Endothelial cell of umbilical vein (primary cell): ENCODE measurements around the gene STK32C. TPM values are rescaled to one million over a fixed set of nuclear protein-coding genes. Genes with fewer than 3 reads are reported as not detected.

Experiments
- BruUV-seq: library from RNA; stranded (reverse); fragments of 400-500 nt; replicated peaks from 2 replicates; lab custom pipeline; 2021; lab: Mats Ljungman, UMichigan
- CTCF ChIA-PET: fragments of 300-600, 350-600 bp; sonication (Branson Sonifier 250); formaldehyde crosslinking; loops from one replicate; lab custom pipeline; 2021; ENCODE audit warnings: antibody characterized with exemption, inconsistent platforms; lab: Charles Lee
- POLR2A ChIA-PET: fragments of 300-600, 350-600 bp; sonication (Branson Sonifier 250); formaldehyde crosslinking; loops from one replicate; lab custom pipeline; 2021; ENCODE audit warnings: antibody characterized with exemption, inconsistent platforms; lab: Charles Lee
- DNase-seq: peaks from one replicate; pipeline ENCODE4 v3.0.0-alpha.2; 2011; ENCODE audit warnings: low read depth, low spot score
- FAIRE-seq: peaks from 2 replicates; lab custom pipeline; 2011; peaks lifted over from hg19 to GRCh38; lab: Jason Lieb, UNC
- H2AFZ ChIP-seq: 2 replicates; pipeline ENCODE4 v1.6.0; 2012; ENCODE audit warnings: low read depth, low read length, control low read depth, inconsistent platforms
- H3K27ac ChIP-seq: 2 replicates; pipeline ENCODE4 v1.5.1; 2011; ENCODE audit warnings: low read depth, mild to moderate bottlenecking, control low read depth, low read length, moderate library complexity; ENCODE audit not compliant: insufficient read depth
- H3K27me3 ChIP-seq, 2 experiments: 2 replicates each; pipeline versions ENCODE4 v1.6.0 to v1.6.1; 2011; ENCODE audit warnings: low read length in 2 of 2, mixed read lengths in 1 of 2; ENCODE audit not compliant: control insufficient read depth in 2 of 2, insufficient read depth in 2 of 2
- H3K36me3 ChIP-seq, 2 experiments: 2 replicates in 1 of 2; 3 replicates in 1 of 2; pipeline ENCODE4 v1.5.1; 2011; ENCODE audit warnings: low read length in 2 of 2, mild to moderate bottlenecking in 1 of 2, moderate library complexity in 1 of 2; ENCODE audit not compliant: control insufficient read depth in 2 of 2, insufficient read depth in 2 of 2; ENCODE audit errors: extremely low read depth in 1 of 2
- H3K4me1 ChIP-seq: 3 replicates; pipeline ENCODE4 v1.5.1; 2011; ENCODE audit warnings: mild to moderate bottlenecking, low read length; ENCODE audit not compliant: control insufficient read depth, insufficient read depth; ENCODE audit errors: extremely low read depth
- H3K4me2 ChIP-seq: 2 replicates; pipeline ENCODE4 v1.6.1; 2011; ENCODE audit warnings: low read length, control low read depth, mixed read lengths; ENCODE audit not compliant: insufficient read depth
- H3K4me3 ChIP-seq, 3 experiments: fragments of 200-600 bp in 1 of 3; sonication (generic), shearing (Covaris generic) in 1 of 3; replicated peaks in 1 of 3; 2 replicates each; pipeline ENCODE4 v1.5.1; 2011 to 2016; ENCODE audit warnings: control low read depth in 3 of 3, low read length in 3 of 3, mild to moderate bottlenecking in 2 of 3, inconsistent platforms in 1 of 3, low read depth in 1 of 3, moderate library complexity in 1 of 3; ENCODE audit not compliant: insufficient read depth in 1 of 3
- H3K79me2 ChIP-seq: 2 replicates; pipeline ENCODE4 v1.6.0; 2012; ENCODE audit warnings: low read length, inconsistent platforms; ENCODE audit not compliant: control insufficient read depth, insufficient read depth
- H3K9ac ChIP-seq: replicated peaks from 2 replicates; pipeline ENCODE3; 2011; ENCODE audit warnings: low read length, control low read depth; ENCODE audit not compliant: insufficient read depth; ENCODE audit errors: extremely low read depth
- H3K9me1 ChIP-seq: replicated peaks from 3 replicates; pipeline ENCODE4 v1.6.0; 2011; ENCODE audit warnings: mild to moderate bottlenecking, low read length; ENCODE audit not compliant: control insufficient read depth, insufficient read depth; ENCODE audit errors: extremely low read depth
- H3K9me3 ChIP-seq: replicated peaks from 2 replicates; pipeline ENCODE4 v1.5.1; 2012; ENCODE audit warnings: low read length, inconsistent platforms; ENCODE audit not compliant: control insufficient read depth, insufficient read depth
- H4K20me1 ChIP-seq: replicated peaks from 2 replicates; pipeline ENCODE3; 2011; ENCODE audit warnings: mild to moderate bottlenecking, low read length; ENCODE audit not compliant: control insufficient read depth, insufficient read depth; ENCODE audit errors: extremely low read depth
- CTCF ChIP-seq, 2 donors: IDR thresholded peaks; 1 replicate in 1 of 2; 2 replicates in 1 of 2; pipeline ENCODE4 v1.5.1; 2011; ENCODE audit warnings: low read length in 2 of 2, mild to moderate bottlenecking in 2 of 2, moderate library complexity in 2 of 2, control low read depth in 1 of 2, inconsistent platforms in 1 of 2, low read depth in 1 of 2; ENCODE audit not compliant: insufficient read depth in 1 of 2; ENCODE audit errors: extremely low read depth in 1 of 2
- EZH2 ChIP-seq: IDR thresholded peaks from 2 replicates; pipeline ENCODE4 v1.6.1; 2012; ENCODE audit warnings: borderline replicate concordance, low read depth, mild to moderate bottlenecking, moderate library complexity, low read length, inconsistent platforms; ENCODE audit not compliant: severe bottlenecking
- FOS ChIP-seq: IDR thresholded peaks from 2 replicates; pipeline ENCODE4 v1.6.1; 2011; ENCODE audit warnings: mild to moderate bottlenecking, low read length, moderate library complexity, borderline replicate concordance; ENCODE audit not compliant: insufficient read depth
- GATA2 ChIP-seq: IDR thresholded peaks from 2 replicates; pipeline ENCODE4 v1.7.0; 2011; ENCODE audit warnings: low read depth, mild to moderate bottlenecking, moderate library complexity, mixed read lengths, low read length; ENCODE audit not compliant: insufficient read length, insufficient read depth
- JUN ChIP-seq: IDR thresholded peaks from 2 replicates; pipeline ENCODE4 v1.6.1; 2011; ENCODE audit warnings: borderline replicate concordance, low read depth; ENCODE audit not compliant: insufficient read length, insufficient read depth
- MAX ChIP-seq: IDR thresholded peaks from 2 replicates; pipeline ENCODE4 v1.6.1; 2011; ENCODE audit not compliant: insufficient read depth, insufficient read length
- MYC ChIP-seq: IDR thresholded peaks from one replicate; pipeline ENCODE4 v1.6.1; 2011; ENCODE audit warnings: mild to moderate bottlenecking, low read depth, low read length
- POLR2A ChIP-seq: IDR thresholded peaks from 2 replicates; pipeline ENCODE4 v1.6.1; 2012; ENCODE audit warnings: low read depth, mild to moderate bottlenecking, control low read depth, low read length
- POLR2AphosphoS5 ChIP-seq: IDR thresholded peaks from 2 replicates; pipeline ENCODE4 v1.6.1; 2012; ENCODE audit warnings: low read depth, mild to moderate bottlenecking, control low read depth, low read length, moderate library complexity; ENCODE audit not compliant: insufficient read depth
- dilution Hi-C: fragments of 300-500 bp; cut with MboI; formaldehyde crosslinking; loops from one replicate; pipeline ENCODE4 v1.15.0; 2019; ENCODE audit warnings: low sequenced_read_pairs; ENCODE audit not compliant: extremely low pct_ligation_motif_present
- intact Hi-C: fragments of 100-400 bp; cut with micrococcal nuclease; formaldehyde crosslinking; loops from one replicate; pipeline ENCODE4 v1.10.0; 2022
- polyA plus RNA-seq, 4 experiments: library from polyadenylated mRNA; depleted of rRNA in 3 of 4; stranded (reverse) in 3 of 4; unstranded in 1 of 4; fragments of >200 nt; gene quantifications; 2 replicates each; pipeline versions ENCODE4 v1.2.1 to v1.2.3, GENCODE V29; 2011 to 2012; ENCODE audit warnings: missing spikeins in 1 of 4
- total RNA-seq: library from RNA; stranded (reverse); gene quantifications from 2 replicates; pipeline ENCODE4 v1.2.3, GENCODE V29; 2021

The STK32C gene
- total and polyA plus RNA-seq, 2 donors (not counting 3 experiments of a cell fraction or from before 2014, with no cell fraction given): 5.4 to 14.1 TPM

GRCh38 chr10:132249226-132249724 is 58.5 kb downstream of the STK32C start:
- Histone ChIP-seq H3K4me1 (no peaks in the 10 kb centered on the region), H3K27me3 (no peaks in the 10 kb centered on the region), H3K4me3 (no peak overlapping the region), H3K9me3 (no peaks in the 10 kb centered on the region), H3K4me2 (no peak overlapping the region), H3K9ac (no peak overlapping the region), H3K79me2 (no peaks in the 10 kb centered on the region), H3K36me3 (no peaks in the 10 kb centered on the region), H2AFZ (no peak overlapping the region), H4K20me1 (no peaks in the 10 kb centered on the region), H3K9me1 (no peaks in the 10 kb centered on the region), H3K27ac (no peak overlapping the region)
- intact Hi-C loops: no loop called here
- no peak for FAIRE-seq
- TF ChIP-seq CTCF (IDR thresholded peaks at IDR 0.05; ENCODE audit: extremely low read depth in 1 of 2, insufficient read depth in 1 of 2, low read depth in 1 of 2, low read length in 2 of 2): no peak
- no peak for TF ChIP-seq GATA2
- TF ChIP-seq POLR2A: no peak
- TF ChIP-seq FOS: no peak
- TF ChIP-seq MYC: no peak
- TF ChIP-seq POLR2AphosphoS5: no peak
- no peak for TF ChIP-seq EZH2
- TF ChIP-seq MAX: no peak
- TF ChIP-seq JUN: no peak
- dilution Hi-C loops: no loop called here
- CTCF ChIA-PET: no interaction called here
- DNase-seq: no peak
- no TSS peak for BruUV-seq
- POLR2A ChIA-PET: no interaction called here
